Peyer's patch (tissue), 4 donors: ENCODE data around the gene DNAI7. TPM values are rescaled to one million over a fixed set of nuclear protein-coding genes. Genes with fewer than 3 reads are reported as not detected.
A peak's percentile ranks its signal among the peaks of the same experiment; 100 is the strongest.

Experiments used
- DNase-seq, 3 donors: peaks; one replicate each; pipeline ENCODE4 v3.0.0-alpha.2; 2017 to 2019
- H3K27ac ChIP-seq, 4 donors: fragments of 200-600 bp; sonication (generic); one replicate each; pipeline ENCODE4 v1.5.1; 2016 to 2019
- H3K27me3 ChIP-seq, 2 donors: fragments of 200-600 bp; sonication (generic); one replicate each; pipeline ENCODE4 v1.5.1; 2019
- H3K36me3 ChIP-seq, 3 donors: fragments of 200-600 bp; sonication (generic); one replicate each; pipeline ENCODE4 v1.5.1; 2016 to 2019
- H3K4me1 ChIP-seq, 4 donors: fragments of 200-600 bp; sonication (generic); one replicate each; pipeline ENCODE4 v1.5.1; 2016 to 2019
- H3K4me3 ChIP-seq, 4 donors: fragments of 200-600 bp; sonication (generic); 1 replicate in 3 of 4; 2 replicates in 1 of 4; pipeline ENCODE4 v1.5.1; 2016 to 2019; ENCODE audit warnings: mild to moderate bottlenecking in 1 of 4
- H3K9me3 ChIP-seq, 4 donors: fragments of 200-600 bp; sonication (generic); one replicate each; pipeline ENCODE4 v1.5.1; 2016 to 2019; ENCODE audit warnings: mild to moderate bottlenecking in 1 of 4
- CTCF ChIP-seq, 6 experiments: fragments of 450-650 bp in 4 of 6; fragments of 200-600 bp in 2 of 6; sonication (generic) in 1 of 6; IDR thresholded peaks; one replicate each; pipeline ENCODE4 v1.5.1; 2017 to 2019; ENCODE audit warnings: antibody characterized with exemption in 6 of 6, mild to moderate bottlenecking in 3 of 6, moderate library complexity in 1 of 6
- POLR2A ChIP-seq, 2 donors: fragments of 450-650 bp; IDR thresholded peaks; one replicate each; pipeline ENCODE4 v1.5.1; 2017; ENCODE audit warnings: antibody characterized with exemption in 2 of 2, mild to moderate bottlenecking in 2 of 2, moderate library complexity in 2 of 2
- total RNA-seq, 4 donors: library from RNA; depleted of rRNA; stranded (reverse); fragments of >200 nt; gene quantifications; one replicate each; pipeline ENCODE4 v1.1.0, GENCODE V29; 2016

Gene DNAI7
- total RNA-seq, 4 donors from 2014 or later: 1.7 TPM; not detected in 3

- Histone ChIP-seq H3K27ac (no peak overlapping the region), H3K36me3 (no peaks in the 10 kb centered on the region), H3K4me1 (no peaks in the 10 kb centered on the region), H3K4me3 (no peak overlapping the region), H3K27me3 (no peaks in the 10 kb centered on the region), H3K9me3 (no peaks in the 10 kb centered on the region)
- DNase-seq: no peak
- TF ChIP-seq CTCF (IDR thresholded peaks at IDR 0.05) (no peak), POLR2A (IDR thresholded peaks at IDR 0.05) (no peak)
Measured at GRCh38 chr12:25162866-25163265, 32.1 kb downstream of the DNAI7 start.

GRCh38 chr12:25156061-25156460 lies 38.9 kb downstream of the DNAI7 start:
- DNase-seq: no peak
- Histone ChIP-seq H3K36me3 (no peaks in the 10 kb centered on the region), H3K27ac (no peak overlapping the region), H3K9me3 (no peaks in the 10 kb centered on the region), H3K27me3 (no peaks in the 10 kb centered on the region), H3K4me1 (no peaks in the 10 kb centered on the region), H3K4me3 (no peak overlapping the region)
- TF ChIP-seq POLR2A (IDR thresholded peaks at IDR 0.05) (no peak), CTCF (IDR thresholded peaks at IDR 0.05) (no peak)

DNA sequence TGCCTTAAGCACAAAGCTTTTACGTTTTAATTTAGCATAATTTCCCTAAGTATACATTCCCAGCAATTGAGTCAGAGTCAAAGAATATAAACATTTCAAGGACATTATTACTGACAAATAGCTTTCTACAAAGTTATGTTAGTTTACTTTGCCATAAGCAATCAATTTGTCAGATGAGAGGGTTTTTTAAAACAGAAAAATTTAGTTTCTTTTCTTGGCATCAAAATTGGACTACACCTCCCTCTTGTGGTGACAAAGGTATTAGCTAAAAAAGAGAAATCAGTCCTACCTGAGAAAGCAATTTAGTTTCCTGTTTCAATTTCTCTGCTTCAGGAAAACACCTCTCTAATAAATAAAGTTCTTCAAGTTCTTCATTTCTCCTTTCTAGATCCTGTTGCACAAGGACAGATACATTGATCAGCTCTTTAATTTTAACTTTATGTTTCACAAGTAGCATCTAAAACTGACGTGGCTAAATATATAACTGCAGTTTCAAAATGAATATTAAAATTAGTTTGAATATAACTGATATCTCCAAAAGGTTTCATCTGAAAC lies 39.9 kb downstream of the DNAI7 start:
- no peak for DNase-seq
- Histone ChIP-seq H3K36me3 (no peaks in the 10 kb centered on the region), H3K9me3 (no peaks in the 10 kb centered on the region), H3K4me1 (no peaks in the 10 kb centered on the region), H3K27ac (peak overlapping the region in 1 of 4 donors; percentile 43), H3K27me3 (no peaks in the 10 kb centered on the region), H3K4me3 (no peak overlapping the region)
- TF ChIP-seq CTCF (IDR thresholded peaks at IDR 0.05) (peak; percentile 49 to 75 (median 58)), POLR2A (IDR thresholded peaks at IDR 0.05) (no peak)

- no peak for DNase-seq
- peak overlapping the region in 1 of 4 donors; percentile 3 for H3K27ac ChIP-seq
- no peak overlapping the region for H3K4me3 ChIP-seq
- no peaks in the 10 kb centered on the region for H3K4me1 ChIP-seq
- TF ChIP-seq POLR2A (IDR thresholded peaks at IDR 0.05): no peak
- no peak for TF ChIP-seq CTCF (IDR thresholded peaks at IDR 0.05)
- H3K9me3 ChIP-seq: no peaks in the 10 kb centered on the region
- H3K27me3 ChIP-seq: no peaks in the 10 kb centered on the region
- H3K36me3 ChIP-seq: no peaks in the 10 kb centered on the region
Measured at GRCh38 chr12:25152055-25152454, 42.9 kb downstream of the DNAI7 start.

- H3K36me3 ChIP-seq: no peaks in the 10 kb centered on the region
- no peak for TF ChIP-seq POLR2A (IDR thresholded peaks at IDR 0.05)
- no peaks in the 10 kb centered on the region for H3K4me1 ChIP-seq
- peak overlapping the region in 1 of 4 donors; percentile 3 for H3K27ac ChIP-seq
- no peaks in the 10 kb centered on the region for H3K27me3 ChIP-seq
- DNase-seq: peak in 1 of 3 donors; percentile 55
- H3K4me3 ChIP-seq: no peak overlapping the region
- H3K9me3 ChIP-seq: no peaks in the 10 kb centered on the region
Measured at GRCh38 chr12:25151476-25151875, 43.5 kb downstream of the DNAI7 start.

DNA sequence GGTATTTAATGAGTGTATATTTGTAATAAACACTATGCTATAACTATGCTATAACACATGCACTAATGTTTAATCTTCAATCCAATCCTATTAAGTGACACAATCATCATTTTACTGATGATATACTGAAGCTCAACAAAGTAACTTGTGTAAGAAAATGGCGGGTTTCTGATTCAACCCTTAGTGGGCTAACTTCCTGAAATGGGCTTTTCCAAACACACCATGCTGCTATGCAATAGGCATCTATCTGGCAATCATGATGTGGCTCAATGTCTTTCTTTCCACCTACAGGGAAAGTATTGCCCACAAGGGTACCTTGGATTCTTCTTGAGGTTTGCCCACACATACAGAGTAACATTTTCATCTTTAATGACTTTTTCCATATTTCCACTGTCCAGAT lies 48.3 kb downstream of the DNAI7 start:
- Histone ChIP-seq H3K4me1 (no peaks in the 10 kb centered on the region), H3K36me3 (no peaks in the 10 kb centered on the region), H3K27me3 (no peaks in the 10 kb centered on the region), H3K4me3 (no peak overlapping the region), H3K27ac (no peak overlapping the region), H3K9me3 (no peaks in the 10 kb centered on the region)
- no peak for DNase-seq
- TF ChIP-seq CTCF (IDR thresholded peaks at IDR 0.05) (no peak), POLR2A (IDR thresholded peaks at IDR 0.05) (no peak)
